Measurements from ENCODE around the gene ATG2B. TPM values are rescaled to one million over a fixed set of nuclear protein-coding genes. Genes with fewer than 3 reads are reported as not detected.
"Not testable (repeated sequence)": the region's sequence is repeated elsewhere in the genome, so short reads cannot be mapped to it uniquely, and the experiment has no call there.

ATG2B gene
- total RNA-seq, 2 experiments from 2014 or later: 17.2 to 18.9 TPM

DNA sequence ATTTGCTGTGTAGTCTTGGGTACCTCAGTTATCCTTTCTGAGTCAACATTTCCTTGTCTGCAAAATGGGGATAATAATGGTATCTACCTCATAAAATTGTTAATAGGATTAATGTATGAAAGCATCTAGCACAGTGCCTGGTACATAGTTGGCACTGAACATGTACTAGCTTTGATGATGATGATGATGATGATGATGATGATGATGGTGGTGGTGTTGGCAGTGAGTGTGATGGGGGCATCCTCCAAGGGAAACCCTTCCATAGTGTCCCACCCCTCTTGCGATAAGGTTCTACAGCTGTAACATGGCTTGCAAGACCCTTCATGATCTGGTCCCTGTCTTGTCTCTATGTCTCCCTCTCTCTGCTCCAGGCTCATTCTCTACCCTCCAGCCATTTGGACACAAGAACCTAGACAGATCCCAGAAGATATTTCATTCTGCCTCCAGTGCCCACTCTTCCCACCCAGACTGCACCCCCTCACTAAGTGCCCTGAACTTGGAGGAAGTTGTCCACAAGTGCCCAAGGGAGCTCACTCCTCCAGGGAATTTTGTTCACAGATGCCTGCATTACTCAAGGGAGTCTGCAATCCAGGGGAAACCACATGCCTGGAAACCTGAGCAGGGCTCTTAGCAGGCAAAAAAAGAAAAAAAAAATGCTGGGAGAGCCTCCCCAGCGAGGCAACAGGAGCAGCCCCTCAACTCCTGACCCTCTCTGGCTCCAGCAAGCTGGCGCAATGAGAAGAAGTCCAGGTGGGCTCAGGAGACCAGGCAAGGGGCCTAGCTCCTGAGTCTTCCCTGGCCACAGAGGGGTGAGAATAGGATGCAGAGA, 117.2 kb downstream of the ATG2B start:
- no peaks in the 10 kb centered on the region for H3K36me3 Mint-ChIP-seq (ENCODE audit: low read depth)
- DNase-seq: no peak
- H3K4me3 Mint-ChIP-seq: no peak overlapping the region
- no peaks in the 10 kb centered on the region for H3K9me3 Mint-ChIP-seq
- ChIA-PET POLR2A (no interaction called here), CTCF (interaction anchor here (1.3 kb wide), 1 partner anchor 28 kb away, joined by 4 read pairs; no protein-coding TSS in a partner anchor)
- H3K27me3 Mint-ChIP-seq: peaks cover 3% of the 10 kb centered on the region
- H3K4me1 Mint-ChIP-seq: no peaks in the 10 kb centered on the region
- no peak overlapping the region for H3K27ac Mint-ChIP-seq

DNA sequence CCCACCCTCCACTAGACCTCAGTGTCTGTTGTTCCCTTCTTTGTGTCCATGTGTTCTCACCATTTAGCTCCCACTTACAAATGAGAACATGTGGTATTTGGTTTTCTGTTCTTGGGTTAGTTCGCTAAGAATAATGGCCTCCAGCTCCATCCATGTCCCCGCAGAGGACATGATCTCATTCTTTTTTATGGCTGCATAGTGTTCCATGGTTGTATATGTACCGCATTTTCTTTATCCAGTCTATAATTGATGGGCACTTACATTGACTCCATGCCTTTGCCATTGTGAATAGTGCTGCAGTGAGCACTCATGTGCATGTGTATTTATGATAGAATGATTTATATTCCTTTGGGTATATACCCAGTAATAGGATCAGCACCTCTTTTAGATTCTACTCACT, 118.1 kb downstream of the ATG2B start:
- POLR2A ChIA-PET; H3K27me3 Mint-ChIP-seq; H3K36me3 Mint-ChIP-seq (ENCODE audit: low read depth); H3K4me3 Mint-ChIP-seq; H3K27ac Mint-ChIP-seq; CTCF ChIA-PET; H3K4me1 Mint-ChIP-seq; DNase-seq; H3K9me3 Mint-ChIP-seq: not testable (repeated sequence)

- DNase-seq: no peak
- Mint-ChIP-seq H3K4me3 (no peak overlapping the region), H3K9me3 (no peaks in the 10 kb centered on the region), H3K27me3 (no peaks in the 10 kb centered on the region), H3K4me1 (no peaks in the 10 kb centered on the region), H3K27ac (no peak overlapping the region), H3K36me3 (ENCODE audit: low read depth) (no peaks in the 10 kb centered on the region)
- POLR2A ChIA-PET: no interaction called here
- CTCF ChIA-PET: no interaction called here
Measured at GRCh38 chr14:96243785-96244184, 119.4 kb downstream of the ATG2B start.

- DNase-seq: no peak
Measured at GRCh38 chr14:96242126-96242525, 121.0 kb downstream of the ATG2B start.

DNA sequence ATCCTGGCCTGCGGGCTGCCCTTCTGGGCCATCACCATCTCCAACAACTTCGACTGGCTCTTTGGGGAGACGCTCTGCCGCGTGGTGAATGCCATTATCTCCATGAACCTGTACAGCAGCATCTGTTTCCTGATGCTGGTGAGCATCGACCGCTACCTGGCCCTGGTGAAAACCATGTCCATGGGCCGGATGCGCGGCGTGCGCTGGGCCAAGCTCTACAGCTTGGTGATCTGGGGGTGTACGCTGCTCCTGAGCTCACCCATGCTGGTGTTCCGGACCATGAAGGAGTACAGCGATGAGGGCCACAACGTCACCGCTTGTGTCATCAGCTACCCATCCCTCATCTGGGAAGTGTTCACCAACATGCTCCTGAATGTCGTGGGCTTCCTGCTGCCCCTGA, 122.5 kb downstream of the ATG2B start:
- H3K4me1 Mint-ChIP-seq: no peaks in the 10 kb centered on the region
- ChIA-PET CTCF (no interaction called here), POLR2A (no interaction called here)
- no peak overlapping the region for H3K4me3 Mint-ChIP-seq
- no peaks in the 10 kb centered on the region for H3K27me3 Mint-ChIP-seq
- no peaks in the 10 kb centered on the region for H3K9me3 Mint-ChIP-seq
- H3K27ac Mint-ChIP-seq: no peak overlapping the region
- no peaks in the 10 kb centered on the region for H3K36me3 Mint-ChIP-seq (ENCODE audit: low read depth)
- no peak for DNase-seq

More at GRCh38 chr14:96242126-96242525, 121.0 kb downstream of the ATG2B start:
- H3K4me1 Mint-ChIP-seq: no peaks in the 10 kb centered on the region
- H3K27ac Mint-ChIP-seq: no peak overlapping the region
- POLR2A ChIA-PET: no interaction called here
- no peaks in the 10 kb centered on the region for H3K9me3 Mint-ChIP-seq
- CTCF ChIA-PET: no interaction called here
- H3K36me3 Mint-ChIP-seq (ENCODE audit: low read depth): no peaks in the 10 kb centered on the region
- H3K4me3 Mint-ChIP-seq: no peak overlapping the region
- no peaks in the 10 kb centered on the region for H3K27me3 Mint-ChIP-seq

- ChIA-PET CTCF (no interaction called here), POLR2A (no interaction called here)
- Mint-ChIP-seq H3K4me1 (no peaks in the 10 kb centered on the region), H3K4me3 (no peak overlapping the region), H3K27me3 (no peaks in the 10 kb centered on the region), H3K27ac (no peak overlapping the region), H3K9me3 (no peaks in the 10 kb centered on the region), H3K36me3 (ENCODE audit: low read depth) (no peaks in the 10 kb centered on the region)
- DNase-seq: no peak
Measured at GRCh38 chr14:96239711-96240141, 123.4 kb downstream of the ATG2B start.

DNA sequence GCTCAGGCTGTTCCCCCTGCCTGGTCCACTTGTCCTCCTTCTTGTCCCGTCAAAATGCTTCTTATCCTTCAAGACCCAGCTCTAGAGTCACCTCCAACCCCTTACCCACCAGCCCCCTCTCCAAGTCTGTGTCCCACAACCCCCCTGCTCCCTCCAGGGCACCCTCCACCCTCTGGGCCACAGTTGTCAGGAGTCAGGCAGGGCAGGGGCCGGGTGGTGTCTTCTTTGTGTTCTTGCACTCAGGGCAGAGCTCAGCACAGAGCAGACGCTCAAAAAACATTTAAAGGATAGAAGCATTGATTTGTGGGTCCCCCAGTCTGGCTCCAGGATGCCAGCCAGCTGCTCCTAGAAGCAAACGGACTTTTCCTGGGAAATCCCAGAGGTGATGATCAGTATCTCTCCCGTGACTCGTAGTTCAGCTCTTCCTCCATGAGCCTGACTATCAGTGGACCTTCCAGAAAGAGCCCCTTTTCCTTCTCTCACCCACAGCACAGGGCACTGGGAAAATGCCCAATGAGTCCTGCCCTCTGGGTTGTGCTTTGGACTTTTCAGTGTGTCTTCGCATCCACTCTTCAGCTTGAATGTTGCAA, 124.4 kb downstream of the ATG2B start:
- DNase-seq: no peak
- ChIA-PET CTCF (no interaction called here), POLR2A (no interaction called here)
- H3K36me3 Mint-ChIP-seq (ENCODE audit: low read depth): no peaks in the 10 kb centered on the region
- no peak overlapping the region for H3K27ac Mint-ChIP-seq
- H3K4me1 Mint-ChIP-seq: no peaks in the 10 kb centered on the region
- no peak overlapping the region for H3K4me3 Mint-ChIP-seq
- H3K9me3 Mint-ChIP-seq: no peaks in the 10 kb centered on the region
- no peaks in the 10 kb centered on the region for H3K27me3 Mint-ChIP-seq

- ChIA-PET CTCF (no interaction called here), POLR2A (no interaction called here)
- Mint-ChIP-seq H3K4me3 (no peak overlapping the region), H3K27ac (no peak overlapping the region), H3K9me3 (no peaks in the 10 kb centered on the region), H3K27me3 (no peaks in the 10 kb centered on the region), H3K36me3 (ENCODE audit: low read depth) (no peaks in the 10 kb centered on the region), H3K4me1 (no peaks in the 10 kb centered on the region)
- DNase-seq: no peak
Measured at GRCh38 chr14:96237641-96238040, 125.5 kb downstream of the ATG2B start.

GRCh38 chr14:96235426-96235825, 127.7 kb downstream of the ATG2B start:
- DNase-seq: no peak
- no peaks in the 10 kb centered on the region for H3K27me3 Mint-ChIP-seq
- H3K36me3 Mint-ChIP-seq (ENCODE audit: low read depth): no peaks in the 10 kb centered on the region
- CTCF ChIA-PET: no interaction called here
- no peak overlapping the region for H3K4me3 Mint-ChIP-seq
- no peaks in the 10 kb centered on the region for H3K4me1 Mint-ChIP-seq
- H3K9me3 Mint-ChIP-seq: no peaks in the 10 kb centered on the region
- H3K27ac Mint-ChIP-seq: no peak overlapping the region
- POLR2A ChIA-PET: no interaction called here

DNA sequence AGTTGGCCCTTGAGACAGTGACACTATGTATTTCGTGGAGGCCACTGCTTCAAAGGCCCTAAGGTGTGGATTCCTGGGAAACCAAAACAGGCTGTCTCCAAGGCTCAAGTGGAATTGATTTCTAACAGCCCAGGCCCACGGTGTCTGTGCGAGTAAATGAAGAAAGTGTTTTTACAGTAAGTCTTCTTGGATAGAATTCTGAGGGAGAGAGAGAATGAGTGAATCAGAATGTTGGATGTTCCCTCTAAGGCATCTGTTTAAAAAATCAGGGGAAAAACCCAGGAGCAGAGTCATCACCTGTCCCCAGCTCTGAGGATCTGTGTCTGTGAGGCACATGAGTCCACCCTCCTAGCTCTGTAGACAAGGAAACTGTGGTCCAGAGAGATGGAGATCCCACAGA, 129.5 kb downstream of the ATG2B start:
- H3K9me3 Mint-ChIP-seq: no peaks in the 10 kb centered on the region
- POLR2A ChIA-PET: no interaction called here
- CTCF ChIA-PET: no interaction called here
- no peak overlapping the region for H3K4me3 Mint-ChIP-seq
- H3K27me3 Mint-ChIP-seq: no peaks in the 10 kb centered on the region
- no peaks in the 10 kb centered on the region for H3K4me1 Mint-ChIP-seq
- H3K27ac Mint-ChIP-seq: no peak overlapping the region
- DNase-seq: no peak
- no peaks in the 10 kb centered on the region for H3K36me3 Mint-ChIP-seq (ENCODE audit: low read depth)

- no peaks in the 10 kb centered on the region for H3K9me3 Mint-ChIP-seq
- DNase-seq: no peak
- H3K27ac Mint-ChIP-seq: no peak overlapping the region
- CTCF ChIA-PET: interaction anchor here (1.4 kb wide), 1 partner anchor 15 kb away, joined by 3 read pairs; no protein-coding TSS in a partner anchor
- POLR2A ChIA-PET: no interaction called here
- no peaks in the 10 kb centered on the region for H3K36me3 Mint-ChIP-seq (ENCODE audit: low read depth)
- H3K4me3 Mint-ChIP-seq: no peak overlapping the region
- H3K27me3 Mint-ChIP-seq: no peaks in the 10 kb centered on the region
- no peaks in the 10 kb centered on the region for H3K4me1 Mint-ChIP-seq
Measured at GRCh38 chr14:96232506-96232905, 130.6 kb downstream of the ATG2B start.

GRCh38 chr14:96231526-96232130, 131.5 kb downstream of the ATG2B start:
- POLR2A ChIA-PET: no interaction called here
- no peaks in the 10 kb centered on the region for H3K36me3 Mint-ChIP-seq (ENCODE audit: low read depth)
- CTCF ChIA-PET: interaction anchor here (1.3 to 1.4 kb wide), 2 partner anchors 14 to 131 kb away, joined by 3 read pairs; no protein-coding TSS in a partner anchor

GRCh38 chr14:96231056-96231455, 132.1 kb downstream of the ATG2B start:
- Mint-ChIP-seq H3K27ac (no peak overlapping the region), H3K27me3 (no peaks in the 10 kb centered on the region), H3K9me3 (no peaks in the 10 kb centered on the region), H3K4me1 (no peaks in the 10 kb centered on the region), H3K36me3 (ENCODE audit: low read depth) (no peaks in the 10 kb centered on the region), H3K4me3 (no peak overlapping the region)
- CTCF ChIA-PET: interaction anchor here (1.3 kb wide), 1 partner anchor 130 kb away, joined by 3 read pairs; no protein-coding TSS in a partner anchor
- POLR2A ChIA-PET: no interaction called here
- no peak for DNase-seq

More at GRCh38 chr14:96231526-96232130, 131.5 kb downstream of the ATG2B start:
- DNase-seq: no peak
- Mint-ChIP-seq H3K4me1 (no peaks in the 10 kb centered on the region), H3K4me3 (no peak overlapping the region), H3K27ac (no peak overlapping the region), H3K9me3 (no peaks in the 10 kb centered on the region), H3K27me3 (no peaks in the 10 kb centered on the region)
